ENCODE measurements around the gene WASF3. TPM values are rescaled to one million over a fixed set of nuclear protein-coding genes. Genes with fewer than 3 reads are reported as not detected.

The WASF3 gene
- total and polyA plus RNA-seq, 10 donors = 1.7 to 16.4 (median 8.4) TPM

DNA sequence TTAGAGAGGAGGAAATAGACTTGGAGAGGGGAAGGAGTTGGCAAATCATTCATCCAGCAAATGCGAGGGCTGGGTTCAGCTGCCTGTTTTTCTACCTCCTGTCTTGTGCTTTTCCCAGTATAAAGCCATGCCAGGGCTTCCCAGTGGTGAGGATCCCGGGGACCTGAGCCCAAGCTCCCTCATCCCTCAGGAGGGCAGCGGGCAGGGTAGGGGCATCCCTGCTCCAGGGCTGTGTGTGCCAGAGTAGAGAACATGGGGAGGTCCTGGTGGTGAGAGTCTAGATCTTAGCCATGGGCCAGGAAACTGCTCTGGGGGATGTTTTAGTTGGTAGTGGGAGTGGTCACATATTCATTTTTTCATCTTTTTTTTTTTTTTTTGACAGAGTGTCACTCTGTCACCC lies 159.5 kb downstream of the WASF3 start:
- intact Hi-C loops (cut with DNase I; ENCODE audit: low total_unique reads) = no loop called here
- DNase-seq = no peak
- Histone ChIP-seq H3K4me3 (no peak overlapping the region), H3K9me3 (peaks cover 0 to 9% (median 0%) of the 10 kb centered on the region in 8 donors), H3K27ac (no peak overlapping the region), H3K36me3 (no peaks in the 10 kb centered on the region), H3K4me1 (peaks cover 0 to 21% (median 9%) of the 10 kb centered on the region in 6 donors), H3K27me3 (replicated peaks in 1 of 7) (peaks cover 0 to 8% (median 0%) of the 10 kb centered on the region in 7 donors)
- TF ChIP-seq POLR2A (IDR thresholded peaks at IDR 0.05) (no peak), POLR2AphosphoS5 (IDR thresholded peaks at IDR 0.05) (no peak)
- TF ChIP-seq, protein P1, sequence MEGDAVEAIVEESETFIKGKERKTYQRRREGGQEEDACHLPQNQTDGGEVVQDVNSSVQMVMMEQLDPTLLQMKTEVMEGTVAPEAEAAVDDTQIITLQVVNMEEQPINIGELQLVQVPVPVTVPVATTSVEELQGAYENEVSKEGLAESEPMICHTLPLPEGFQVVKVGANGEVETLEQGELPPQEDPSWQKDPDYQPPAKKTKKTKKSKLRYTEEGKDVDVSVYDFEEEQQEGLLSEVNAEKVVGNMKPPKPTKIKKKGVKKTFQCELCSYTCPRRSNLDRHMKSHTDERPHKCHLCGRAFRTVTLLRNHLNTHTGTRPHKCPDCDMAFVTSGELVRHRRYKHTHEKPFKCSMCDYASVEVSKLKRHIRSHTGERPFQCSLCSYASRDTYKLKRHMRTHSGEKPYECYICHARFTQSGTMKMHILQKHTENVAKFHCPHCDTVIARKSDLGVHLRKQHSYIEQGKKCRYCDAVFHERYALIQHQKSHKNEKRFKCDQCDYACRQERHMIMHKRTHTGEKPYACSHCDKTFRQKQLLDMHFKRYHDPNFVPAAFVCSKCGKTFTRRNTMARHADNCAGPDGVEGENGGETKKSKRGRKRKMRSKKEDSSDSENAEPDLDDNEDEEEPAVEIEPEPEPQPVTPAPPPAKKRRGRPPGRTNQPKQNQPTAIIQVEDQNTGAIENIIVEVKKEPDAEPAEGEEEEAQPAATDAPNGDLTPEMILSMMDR (IDR thresholded peaks at IDR 0.05 in 8 of 11, conservative IDR thresholded peaks at IDR 0.05 in 3 of 11) = no peak
- 74 to 96% (median 82%) methylated on average over 3 of the region's 3 CpGs for WGBS, 5 donors

GRCh38 chr13:26718146-26718545 lies 160.7 kb downstream of the WASF3 start:
- Histone ChIP-seq H3K27ac (no peak overlapping the region), H3K36me3 (no peaks in the 10 kb centered on the region), H3K4me3 (no peak overlapping the region), H3K27me3 (replicated peaks in 1 of 7) (peaks cover 0 to 10% (median 0%) of the 10 kb centered on the region in 7 donors), H3K4me1 (peaks cover 0 to 27% (median 13%) of the 10 kb centered on the region in 6 donors), H3K9me3 (no peaks in the 10 kb centered on the region)
- intact Hi-C loops (cut with DNase I; ENCODE audit: low total_unique reads) = no loop called here
- DNase-seq = no peak
- 71 to 91% (median 79%) methylated on average over 1 to 8 of the region's 8 CpGs for WGBS, 5 donors
- TF ChIP-seq POLR2A (IDR thresholded peaks at IDR 0.05) (no peak), POLR2AphosphoS5 (IDR thresholded peaks at IDR 0.05) (no peak)
- TF ChIP-seq, protein P1 (IDR thresholded peaks at IDR 0.05 in 8 of 11, conservative IDR thresholded peaks at IDR 0.05 in 3 of 11) = no peak

DNA sequence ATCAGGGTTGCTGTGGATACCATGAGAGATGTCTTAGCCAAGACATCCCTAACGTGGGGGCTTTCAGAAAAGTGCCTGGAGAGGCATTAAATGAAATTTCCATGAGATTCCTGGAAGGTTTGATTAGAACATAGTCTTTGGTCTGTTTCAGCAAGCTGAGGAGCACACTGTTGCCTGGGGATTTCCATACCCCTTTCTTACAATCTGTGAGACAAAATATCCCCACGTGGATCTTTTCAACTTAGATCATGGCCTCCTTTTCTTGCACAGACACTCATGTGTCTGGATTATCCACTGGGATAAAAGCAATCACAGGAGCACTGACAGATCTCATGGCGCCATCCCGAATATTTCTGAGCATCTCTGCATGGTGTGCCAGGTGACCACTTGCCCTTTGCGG lies 161.4 kb downstream of the WASF3 start:
- H3K27ac ChIP-seq = no peak overlapping the region
- peaks cover 0 to 27% (median 13%) of the 10 kb centered on the region in 6 donors for H3K4me1 ChIP-seq
- intact Hi-C loops (cut with DNase I; ENCODE audit: low total_unique reads) = no loop called here
- H3K27me3 ChIP-seq (replicated peaks in 1 of 7) = peaks cover 0 to 10% (median 0%) of the 10 kb centered on the region in 7 donors
- no peaks in the 10 kb centered on the region for H3K9me3 ChIP-seq
- no peak overlapping the region for H3K4me3 ChIP-seq
- DNase-seq = no peak
- 75 to 84% (median 84%) methylated on average over 5 of the region's 5 CpGs for WGBS, 5 donors
- TF ChIP-seq, protein P1 (IDR thresholded peaks at IDR 0.05 in 8 of 11, conservative IDR thresholded peaks at IDR 0.05 in 3 of 11) = no peak
- TF ChIP-seq POLR2A (IDR thresholded peaks at IDR 0.05) (no peak), POLR2AphosphoS5 (IDR thresholded peaks at IDR 0.05) (no peak)
- H3K36me3 ChIP-seq = no peaks in the 10 kb centered on the region

DNA sequence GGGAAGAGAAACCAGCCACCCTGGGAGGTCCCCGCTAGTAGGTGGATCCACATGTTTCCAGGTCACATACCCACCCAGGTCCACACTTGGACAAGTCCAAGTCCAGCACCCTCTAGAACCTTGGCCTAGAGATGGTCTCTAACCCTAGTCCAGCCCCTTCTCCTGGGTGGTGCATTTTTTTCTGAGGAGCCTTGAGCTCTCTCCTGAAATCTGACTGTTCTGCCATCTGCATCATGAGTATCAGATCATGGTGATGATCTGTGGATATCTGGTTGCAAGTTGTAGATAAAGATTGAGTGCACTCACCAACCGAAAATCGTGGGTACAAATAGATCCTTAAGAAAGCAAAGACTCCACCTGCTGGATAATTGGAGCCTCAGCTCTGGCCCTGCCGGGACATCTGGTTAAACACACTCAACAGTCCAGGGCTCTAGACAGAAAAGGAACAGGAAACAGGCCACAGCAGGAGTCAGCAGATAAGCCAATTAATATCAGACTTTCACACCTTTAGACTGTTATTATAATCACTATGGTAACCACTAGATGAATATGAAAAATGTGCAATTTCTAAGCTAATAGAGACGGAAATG lies 162.0 kb downstream of the WASF3 start:
- Histone ChIP-seq H3K27ac (no peak overlapping the region), H3K4me3 (no peak overlapping the region), H3K9me3 (no peaks in the 10 kb centered on the region), H3K27me3 (replicated peaks in 1 of 7) (peaks cover 0 to 10% (median 0%) of the 10 kb centered on the region in 7 donors), H3K4me1 (peaks cover 0 to 27% (median 13%) of the 10 kb centered on the region in 6 donors), H3K36me3 (no peaks in the 10 kb centered on the region)
- WGBS, 5 donors = 27 to 51% (median 34%) methylated on average over 5 of the region's 5 CpGs
- intact Hi-C loops (cut with DNase I; ENCODE audit: low total_unique reads) = no loop called here
- no peak for DNase-seq
- no peak for TF ChIP-seq POLR2A (IDR thresholded peaks at IDR 0.05)
- TF ChIP-seq, protein P1 (IDR thresholded peaks at IDR 0.05 in 8 of 11, conservative IDR thresholded peaks at IDR 0.05 in 3 of 11) = no peak
- TF ChIP-seq POLR2AphosphoS5 (IDR thresholded peaks at IDR 0.05) = no peak

All from spleen (tissue), 11 donors.